Activated T-helper 2 cell treated with anti-CD3 and anti-CD28 coated beads, Interferon-gamma antibody, Interleukin-2, Interleukin-4, amounts not matched to agents 10 μg/mL and 5 μg/mL and 100 μg/mL, durations not matched to agents 14 hours and 24 hours and 36 hours (primary cell): ENCODE results near the gene TBX1. TPM values are rescaled to one million over a fixed set of nuclear protein-coding genes. Genes with fewer than 3 reads are reported as not detected.
"Not testable (repeated sequence)": the region's sequence is repeated elsewhere in the genome, so short reads cannot be mapped to it uniquely, and the experiment has no call there.

Experiments
- DNase-seq: peaks from one replicate; pipeline ENCODE4 v3.0.0; 2021; ENCODE audit warnings: low spot score
- H3K27ac Mint-ChIP-seq: one replicate; pipeline ENCODE4 v1.8.0; 2021; ENCODE audit warnings: mixed read lengths
- H3K27me3 Mint-ChIP-seq: one replicate; pipeline ENCODE4 v1.8.0; 2021; ENCODE audit warnings: low read depth, mixed read lengths
- H3K36me3 Mint-ChIP-seq: one replicate; pipeline ENCODE4 v1.8.0; 2021; ENCODE audit warnings: low read depth, mixed read lengths
- H3K4me1 Mint-ChIP-seq: one replicate; pipeline ENCODE4 v1.8.0; 2021; ENCODE audit warnings: low read depth, mixed read lengths
- H3K4me3 Mint-ChIP-seq: one replicate; pipeline ENCODE4 v1.8.0; 2021; ENCODE audit warnings: low read depth, mild to moderate bottlenecking, moderate library complexity, mixed read lengths
- H3K9me3 Mint-ChIP-seq: one replicate; pipeline ENCODE4 v1.8.0; 2021; ENCODE audit warnings: mixed read lengths
- intact Hi-C: fragments of 100-400 bp; cut with micrococcal nuclease; formaldehyde crosslinking; loops from one replicate; pipeline ENCODE4 v1.15.1; 2023
- total RNA-seq: library from RNA; stranded (reverse); gene quantifications from 2 replicates; pipeline ENCODE4 v1.2.3, GENCODE V29; 2022

The TBX1 gene
- total RNA-seq, 1 donor from 2014 or later = 0.32 TPM

DNA sequence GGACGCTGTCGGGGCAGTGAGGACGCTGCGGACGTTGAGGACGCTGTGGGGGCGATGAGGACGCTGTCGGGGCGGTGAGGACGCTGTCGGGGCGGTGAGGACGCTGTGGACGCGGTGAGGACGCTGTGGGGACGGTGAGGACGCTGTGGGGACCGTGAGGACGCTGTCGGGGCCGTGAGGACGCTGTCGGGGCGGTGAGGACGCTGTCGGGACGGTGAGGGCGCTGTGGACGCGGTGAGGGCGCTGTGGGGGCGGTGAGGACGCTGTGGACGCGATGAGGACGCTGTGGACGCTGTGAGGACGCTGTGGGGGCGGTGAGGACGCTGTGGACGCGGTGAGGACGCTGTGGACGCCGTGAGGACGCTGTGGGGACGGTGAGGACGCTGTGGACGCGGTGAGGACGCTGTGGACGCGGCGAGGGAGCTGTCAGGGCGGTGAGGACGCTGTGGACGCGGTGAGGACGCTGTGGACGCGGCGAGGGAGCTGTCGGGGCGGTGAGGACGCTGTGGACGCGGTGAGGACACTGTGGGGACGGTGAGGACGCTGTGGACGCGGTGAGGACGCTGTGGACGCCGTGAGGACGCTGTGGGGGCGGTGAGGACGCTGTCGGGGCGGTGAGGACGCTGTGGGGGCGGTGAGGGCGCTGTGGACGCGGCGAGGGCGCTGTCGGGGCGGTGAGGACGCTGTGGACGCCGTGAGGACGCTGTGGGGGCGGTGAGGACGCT is 34.4 kb upstream of the TBX1 start:
- H3K4me1 Mint-ChIP-seq, DNase-seq, H3K9me3 Mint-ChIP-seq, H3K4me3 Mint-ChIP-seq, H3K36me3 Mint-ChIP-seq, H3K27ac Mint-ChIP-seq, intact Hi-C loops: not testable (repeated sequence)
- peaks cover 30% of the 10 kb centered on the region for H3K27me3 Mint-ChIP-seq

- DNase-seq = no peak
- intact Hi-C loops = no loop called here
- Mint-ChIP-seq H3K36me3 (no peaks in the 10 kb centered on the region), H3K4me1 (no peaks in the 10 kb centered on the region), H3K27ac (no peak overlapping the region), H3K4me3 (no peak overlapping the region), H3K9me3 (no peaks in the 10 kb centered on the region), H3K27me3 (peaks cover 24% of the 10 kb centered on the region)
Measured at GRCh38 chr22:19727310-19728150, 33.0 kb upstream of the TBX1 start.

DNA sequence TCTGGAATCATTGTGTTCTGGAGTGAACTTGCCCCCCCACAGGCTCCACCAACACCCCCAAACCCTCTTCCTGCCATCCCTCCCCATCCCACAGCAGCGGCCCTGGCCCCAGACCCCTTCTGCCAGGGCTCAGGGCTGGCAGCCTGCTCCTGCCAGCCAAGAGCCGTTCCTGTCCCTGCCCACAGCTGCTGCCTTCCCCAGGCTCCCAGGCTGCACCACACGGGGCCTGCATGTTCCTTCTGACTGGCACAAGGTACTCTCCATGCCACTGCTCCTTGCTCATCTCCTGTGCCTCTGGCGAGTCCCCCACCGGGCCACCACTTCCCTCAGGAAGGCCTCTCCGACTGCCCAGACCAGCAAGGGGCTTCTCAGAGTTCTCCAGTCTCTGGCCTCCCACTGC is 32.3 kb upstream of the TBX1 start:
- Mint-ChIP-seq H3K4me3 (no peak overlapping the region), H3K4me1 (no peaks in the 10 kb centered on the region), H3K36me3 (no peaks in the 10 kb centered on the region), H3K27me3 (peaks cover 18% of the 10 kb centered on the region), H3K9me3 (no peaks in the 10 kb centered on the region), H3K27ac (no peak overlapping the region)
- DNase-seq = no peak
- intact Hi-C loops = no loop called here

DNA sequence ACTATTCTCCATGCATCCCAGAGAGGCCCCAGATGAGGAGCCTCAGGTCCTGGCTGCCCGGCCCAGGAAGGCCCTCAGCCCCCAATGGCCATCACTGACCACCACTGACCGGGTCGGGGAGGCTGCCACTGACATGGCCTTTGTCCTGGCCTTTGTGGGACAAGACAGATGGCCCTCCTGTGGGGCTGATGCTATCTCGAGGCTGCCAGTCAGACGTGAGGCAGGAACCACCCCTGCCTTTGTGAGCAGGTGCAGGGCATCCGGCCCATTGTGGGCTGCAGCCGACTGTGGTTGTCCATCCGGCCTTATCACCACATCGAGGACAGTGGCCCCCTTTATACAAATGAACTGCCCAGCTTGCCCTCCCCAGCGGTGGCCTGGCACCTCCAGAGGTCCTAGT is 31.7 kb upstream of the TBX1 start:
- intact Hi-C loops = no loop called here

DNA sequence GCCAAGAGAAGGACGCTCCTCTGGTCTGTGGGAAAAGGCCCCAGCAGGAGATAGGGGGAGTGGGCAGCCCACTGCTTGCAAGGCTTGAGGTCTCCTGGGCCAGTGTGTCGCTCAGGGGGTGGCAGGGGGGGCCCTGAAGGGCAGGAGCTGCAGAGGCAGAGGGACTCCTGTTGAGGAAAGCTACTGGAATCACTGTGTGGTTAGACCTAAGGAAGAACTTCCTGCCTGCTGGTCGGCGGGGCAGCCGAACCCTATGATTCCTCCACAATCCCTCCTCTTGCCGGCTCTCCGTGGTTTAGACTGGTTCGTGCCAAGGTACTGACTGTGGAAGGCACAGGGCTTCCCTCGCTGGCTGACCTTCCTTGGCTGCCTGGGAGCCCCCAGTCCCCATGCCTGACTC is 31.1 kb upstream of the TBX1 start:
- Mint-ChIP-seq H3K36me3 (no peaks in the 10 kb centered on the region), H3K27ac (no peak overlapping the region), H3K4me1 (no peaks in the 10 kb centered on the region), H3K9me3 (no peaks in the 10 kb centered on the region), H3K4me3 (no peak overlapping the region), H3K27me3 (peaks cover 14% of the 10 kb centered on the region)
- DNase-seq = no peak
- intact Hi-C loops = no loop called here

More for the DNA sequence above, 31.7 kb upstream of the TBX1 start:
- Mint-ChIP-seq H3K27ac (no peak overlapping the region), H3K9me3 (no peaks in the 10 kb centered on the region), H3K27me3 (peaks cover 16% of the 10 kb centered on the region), H3K36me3 (no peaks in the 10 kb centered on the region), H3K4me1 (no peaks in the 10 kb centered on the region), H3K4me3 (no peak overlapping the region)
- DNase-seq = no peak

DNA sequence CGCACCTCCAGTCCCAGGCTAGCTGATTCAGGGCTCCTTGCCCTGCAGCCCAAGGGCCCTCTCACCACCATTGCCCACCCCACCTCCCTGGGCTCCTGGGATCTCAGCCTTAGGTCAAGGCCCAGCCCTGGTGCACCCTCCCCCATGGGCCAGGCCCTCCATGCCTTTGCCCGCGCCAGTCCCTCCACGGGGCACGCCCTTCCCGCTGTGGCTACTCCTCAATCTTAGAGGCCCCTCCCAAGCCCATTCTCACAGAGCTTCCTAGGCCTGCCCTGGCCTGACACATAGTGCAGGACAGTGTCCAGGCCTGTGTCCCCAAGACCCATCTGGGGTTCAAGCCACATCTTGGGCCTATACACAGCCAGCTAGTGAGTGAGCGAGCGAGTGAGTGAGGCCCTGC is 30.4 kb upstream of the TBX1 start:
- no peak for DNase-seq
- H3K4me3 Mint-ChIP-seq = peak overlapping the region; percentile 68
- H3K27ac Mint-ChIP-seq = no peak overlapping the region
- peaks cover 8% of the 10 kb centered on the region for H3K27me3 Mint-ChIP-seq
- no peaks in the 10 kb centered on the region for H3K4me1 Mint-ChIP-seq
- intact Hi-C loops = loop anchor here (1.0 to 2.0 kb wide), 2 partner anchors 125 to 180 kb away; partner anchors contain the start of genes GNB1L and RTL10
- H3K9me3 Mint-ChIP-seq = no peaks in the 10 kb centered on the region
- H3K36me3 Mint-ChIP-seq = no peaks in the 10 kb centered on the region

DNA sequence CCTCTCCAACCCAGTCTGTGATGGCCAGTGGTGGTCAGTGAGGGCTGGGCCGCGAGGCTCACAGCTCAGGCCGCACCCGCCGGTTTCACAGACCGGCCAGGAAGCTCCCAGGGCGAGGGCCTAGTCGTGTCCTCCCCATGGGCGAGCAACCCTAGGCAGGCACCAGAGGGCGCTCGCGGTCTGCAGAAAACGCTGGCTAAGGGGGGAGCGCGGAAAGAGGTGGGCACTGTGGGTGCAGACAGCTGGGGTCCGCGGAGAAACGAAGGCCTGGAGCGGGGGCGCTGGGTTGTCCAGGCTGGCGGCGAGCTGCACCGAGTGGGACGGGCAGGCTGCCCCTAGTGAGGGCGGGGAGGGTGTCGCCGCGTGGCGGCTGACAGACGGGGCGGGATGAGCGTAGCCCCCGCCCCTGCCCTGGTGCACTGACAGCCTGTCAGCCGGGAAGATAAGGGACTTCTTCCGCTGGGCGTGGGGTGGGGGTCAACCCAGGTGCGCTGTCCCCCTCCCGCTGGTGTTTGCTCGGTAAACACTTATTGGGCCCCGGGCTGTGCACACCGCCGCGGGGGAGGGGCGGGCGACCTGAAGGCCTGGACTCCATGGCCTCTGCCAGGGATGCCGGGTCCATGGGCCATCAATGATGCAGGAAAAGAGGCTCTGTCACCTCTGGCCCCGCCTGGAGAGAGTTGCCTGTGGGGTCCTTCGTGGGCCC is 29.8 kb upstream of the TBX1 start:
- Mint-ChIP-seq H3K9me3 (no peaks in the 10 kb centered on the region), H3K27me3 (peaks cover 4% of the 10 kb centered on the region), H3K27ac (no peak overlapping the region), H3K4me3 (peak overlapping the region; percentile 68), H3K4me1 (no peaks in the 10 kb centered on the region), H3K36me3 (no peaks in the 10 kb centered on the region)
- DNase-seq = peak; percentile 69
- intact Hi-C loops = loop anchor here (1.0 to 2.0 kb wide), 2 partner anchors 124 to 179 kb away; partner anchors contain the start of genes GNB1L and RTL10

DNA sequence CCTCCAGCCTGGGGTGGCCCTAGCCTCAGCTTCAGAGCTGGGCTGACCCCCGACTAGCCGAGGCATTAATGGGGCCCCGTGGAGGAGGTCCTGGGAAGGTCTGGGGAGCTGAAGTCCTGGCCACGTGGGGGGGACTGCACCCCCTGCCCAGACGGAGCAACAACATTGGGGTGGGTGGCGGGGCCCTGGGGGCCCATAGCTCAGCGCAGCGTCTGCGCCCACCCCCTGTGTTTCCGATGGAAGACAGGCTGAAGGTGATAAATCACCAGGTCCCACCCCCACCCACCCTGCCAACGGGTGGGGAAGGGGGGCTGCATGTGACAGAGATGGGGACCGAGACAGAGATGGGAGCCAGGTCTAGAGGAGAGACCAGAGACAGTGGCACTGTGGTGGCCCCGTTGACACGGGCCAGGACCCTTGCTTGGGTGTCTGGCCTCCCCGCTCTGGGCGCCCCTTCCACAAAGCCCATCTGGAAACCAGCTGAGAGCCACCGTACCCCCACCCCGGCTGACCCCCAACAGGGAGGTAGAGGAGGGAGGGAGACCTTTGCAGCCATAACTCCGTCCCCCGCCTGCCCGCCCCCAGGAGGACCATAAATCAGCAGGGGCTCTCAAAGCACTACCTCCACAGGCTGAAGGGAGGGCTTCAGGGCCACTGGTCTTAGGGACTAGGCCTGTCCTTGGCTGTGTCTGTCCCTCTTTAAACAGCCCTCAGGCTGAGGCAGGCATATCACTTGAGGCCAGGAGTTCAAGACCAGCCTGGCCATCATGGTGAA is 29.0 kb upstream of the TBX1 start:
- Mint-ChIP-seq H3K9me3 (no peaks in the 10 kb centered on the region), H3K27me3 (peaks cover 4% of the 10 kb centered on the region), H3K36me3 (no peaks in the 10 kb centered on the region), H3K4me1 (no peaks in the 10 kb centered on the region), H3K4me3 (no peak overlapping the region), H3K27ac (no peak overlapping the region)
- intact Hi-C loops = loop anchor here (2.0 kb wide), 1 partner anchor 123 kb away; the partner anchor contains the start of genes GNB1L and RTL10
- DNase-seq = no peak

GRCh38 chr22:19732403-19733113 is 28.0 kb upstream of the TBX1 start:
- no peak overlapping the region for H3K4me3 Mint-ChIP-seq
- H3K4me1 Mint-ChIP-seq = no peaks in the 10 kb centered on the region
- H3K27ac Mint-ChIP-seq = no peak overlapping the region
- intact Hi-C loops = no loop called here
- no peak for DNase-seq
- H3K9me3 Mint-ChIP-seq = no peaks in the 10 kb centered on the region
- H3K36me3 Mint-ChIP-seq = no peaks in the 10 kb centered on the region
- H3K27me3 Mint-ChIP-seq = peaks cover 4% of the 10 kb centered on the region

DNA sequence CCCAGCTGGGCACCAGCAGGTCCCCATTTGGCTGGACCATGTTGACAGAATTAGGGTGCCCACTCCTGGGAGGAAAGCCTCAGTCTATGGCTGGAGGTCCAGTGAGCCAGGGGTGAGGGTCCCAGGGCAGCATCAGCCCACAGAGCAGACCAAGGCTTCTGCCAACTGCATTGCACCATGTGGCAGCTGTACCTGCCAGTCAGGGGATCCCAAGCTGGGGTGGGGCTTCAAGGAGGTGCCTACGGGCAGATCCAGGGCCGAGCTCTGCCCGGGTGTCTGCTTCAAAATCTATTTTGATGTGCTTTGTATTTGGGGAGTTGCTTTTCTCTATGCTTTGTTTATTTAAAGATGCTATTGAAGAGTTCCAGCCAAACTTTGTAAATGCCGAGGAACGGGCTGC is 26.8 kb upstream of the TBX1 start:
- Mint-ChIP-seq H3K4me1 (no peaks in the 10 kb centered on the region), H3K27ac (no peak overlapping the region), H3K4me3 (no peak overlapping the region), H3K27me3 (no peaks in the 10 kb centered on the region), H3K36me3 (no peaks in the 10 kb centered on the region), H3K9me3 (no peaks in the 10 kb centered on the region)
- intact Hi-C loops = no loop called here
- no peak for DNase-seq

DNA sequence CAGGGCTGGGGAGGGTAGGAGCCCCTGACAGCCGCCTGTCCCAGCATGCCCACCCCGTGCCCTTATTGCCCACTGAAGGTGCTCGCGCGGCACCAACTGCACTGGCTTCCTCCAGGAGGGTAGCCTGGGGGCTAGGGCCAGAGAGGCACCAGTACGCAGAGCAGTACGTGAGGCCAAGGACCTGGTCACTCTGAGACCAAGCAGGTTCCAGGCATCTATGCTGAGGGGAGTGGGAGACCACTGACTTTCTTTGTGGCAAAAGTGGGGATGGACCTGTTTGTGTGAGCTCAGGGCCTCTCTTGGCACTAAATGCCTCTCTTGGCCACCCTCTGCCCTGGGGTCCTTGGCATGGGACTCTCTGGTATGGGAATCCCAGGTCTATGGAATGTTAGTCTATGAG is 26.4 kb upstream of the TBX1 start:
- no peaks in the 10 kb centered on the region for H3K27me3 Mint-ChIP-seq
- intact Hi-C loops = no loop called here
- H3K4me3 Mint-ChIP-seq = no peak overlapping the region
- H3K9me3 Mint-ChIP-seq = no peaks in the 10 kb centered on the region
- no peak overlapping the region for H3K27ac Mint-ChIP-seq
- no peaks in the 10 kb centered on the region for H3K36me3 Mint-ChIP-seq
- H3K4me1 Mint-ChIP-seq = no peaks in the 10 kb centered on the region
- no peak for DNase-seq
